Mammary epithelial cell (primary cell): ENCODE data around the gene ACOT13.

ENCODE experiments used
- EZH2 ChIP-seq: IDR thresholded peaks from 2 replicates; pipeline ENCODE4 v1.6.1; 2012; ENCODE audit warnings: low read length, inconsistent platforms, borderline replicate concordance
- TF ChIP-seq, protein P1 (sequence below), 2 donors: IDR thresholded peaks in 1 of 2; conservative IDR thresholded peaks in 1 of 2; 2 replicates each; pipeline ENCODE4 v1.5.1; 2011 to 2012; ENCODE audit warnings: inconsistent platforms in 2 of 2, low read length in 2 of 2, mild to moderate bottlenecking in 2 of 2, control low read depth in 1 of 2, low read depth in 1 of 2; ENCODE audit not compliant: insufficient read depth in 1 of 2; ENCODE audit errors: extremely low read depth in 1 of 2

- TF ChIP-seq, protein P1, sequence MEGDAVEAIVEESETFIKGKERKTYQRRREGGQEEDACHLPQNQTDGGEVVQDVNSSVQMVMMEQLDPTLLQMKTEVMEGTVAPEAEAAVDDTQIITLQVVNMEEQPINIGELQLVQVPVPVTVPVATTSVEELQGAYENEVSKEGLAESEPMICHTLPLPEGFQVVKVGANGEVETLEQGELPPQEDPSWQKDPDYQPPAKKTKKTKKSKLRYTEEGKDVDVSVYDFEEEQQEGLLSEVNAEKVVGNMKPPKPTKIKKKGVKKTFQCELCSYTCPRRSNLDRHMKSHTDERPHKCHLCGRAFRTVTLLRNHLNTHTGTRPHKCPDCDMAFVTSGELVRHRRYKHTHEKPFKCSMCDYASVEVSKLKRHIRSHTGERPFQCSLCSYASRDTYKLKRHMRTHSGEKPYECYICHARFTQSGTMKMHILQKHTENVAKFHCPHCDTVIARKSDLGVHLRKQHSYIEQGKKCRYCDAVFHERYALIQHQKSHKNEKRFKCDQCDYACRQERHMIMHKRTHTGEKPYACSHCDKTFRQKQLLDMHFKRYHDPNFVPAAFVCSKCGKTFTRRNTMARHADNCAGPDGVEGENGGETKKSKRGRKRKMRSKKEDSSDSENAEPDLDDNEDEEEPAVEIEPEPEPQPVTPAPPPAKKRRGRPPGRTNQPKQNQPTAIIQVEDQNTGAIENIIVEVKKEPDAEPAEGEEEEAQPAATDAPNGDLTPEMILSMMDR (conservative IDR thresholded peaks at IDR 0.05 in 1 of 2, IDR thresholded peaks at IDR 0.05 in 1 of 2; ENCODE audit: extremely low read depth in 1 of 2, insufficient read depth in 1 of 2, low read depth in 1 of 2, low read length in 2 of 2): no peak
- no peak for TF ChIP-seq EZH2
Observed at GRCh38 chr6:24642061-24642460, 24.8 kb upstream of the ACOT13 start.
